Kidney (tissue), 14 donors: ENCODE measurements around the gene PSMB5. TPM values are rescaled to one million over a fixed set of nuclear protein-coding genes. Genes with fewer than 3 reads are reported as not detected.
A peak's percentile ranks its signal among the peaks of the same experiment; 100 is the strongest.

Source experiments
- DNase-seq, 5 donors: peaks; one replicate each; pipeline ENCODE4 v3.0.0-alpha.2; 2013 to 2020
- FAIRE-seq: peaks from 2 replicates; lab custom pipeline; 2012; peaks lifted over from hg19 to GRCh38; lab: Jason Lieb, UNC
- H3K27ac ChIP-seq, 2 donors: one replicate each; pipeline ENCODE4 v1.7.0; 2013; ENCODE audit warnings: low read depth in 2 of 2, low read length in 2 of 2, inconsistent platforms in 1 of 2
- H3K27me3 ChIP-seq: one replicate; pipeline ENCODE4 v1.7.1; 2013; ENCODE audit warnings: low read length, inconsistent platforms; ENCODE audit not compliant: control insufficient read depth, insufficient read depth
- H3K36me3 ChIP-seq, 3 donors: one replicate each; pipeline versions ENCODE4 v1.7.0 to v1.7.1; 2013; ENCODE audit warnings: low read length in 3 of 3, control low read depth in 1 of 3, inconsistent platforms in 1 of 3; ENCODE audit not compliant: insufficient read depth in 3 of 3, control insufficient read depth in 2 of 3
- H3K4me1 ChIP-seq, 3 donors: one replicate each; pipeline versions ENCODE4 v1.7.0 to v1.7.1; 2013; ENCODE audit warnings: low read length in 3 of 3, inconsistent platforms in 1 of 3, low read depth in 1 of 3; ENCODE audit not compliant: control insufficient read depth in 2 of 3, insufficient read depth in 2 of 3
- H3K4me3 ChIP-seq, 3 donors: one replicate each; pipeline versions ENCODE4 v1.7.0 to v1.8.1; 2013; ENCODE audit warnings: low read length in 3 of 3, control low read depth in 1 of 3, inconsistent platforms in 1 of 3
- H3K9ac ChIP-seq, 3 donors: one replicate each; pipeline versions ENCODE4 v1.7.0 to v1.7.1; 2013; ENCODE audit warnings: low read length in 3 of 3, control low read depth in 1 of 3, inconsistent platforms in 1 of 3
- H3K9me3 ChIP-seq, 3 donors: one replicate each; pipeline versions ENCODE4 v1.7.0 to v1.7.1; 2013; ENCODE audit warnings: low read length in 3 of 3, control low read depth in 1 of 3, inconsistent platforms in 1 of 3; ENCODE audit not compliant: control insufficient read depth in 2 of 3, insufficient read depth in 1 of 3
- intact Hi-C: fragments of 100-400 bp; cut with DNase I; formaldehyde crosslinking; loops from one replicate; pipeline ENCODE4 v1.11.1; 2022
- polyA plus RNA-seq: library from polyadenylated mRNA; stranded (reverse); fragments of 350-450 nt; fragmentation: Illumina TruSeq; extraction: RNeasy Lipid Tissue Mini Kit (QIAGEN cat#74804); gene quantifications from one replicate; pipeline ENCODE4 v1.2.3, GENCODE V29; 2014; ENCODE audit warnings: low read depth, low replicate concordance; ENCODE audit not compliant: insufficient read depth
- total RNA-seq: library from RNA; stranded (reverse); fragmentation: NEBNext Ultra II Directional; extraction: Animal tissue kit (Norgen Biotek cat#: 25700); gene quantifications from one replicate; pipeline ENCODE4 v1.2.1, GENCODE V29; 2021
- TF ChIP-seq, protein P1 (sequence below): IDR thresholded peaks from 3 replicates; pipeline ENCODE4 v1.5.1; 2012; ENCODE audit warnings: mild to moderate bottlenecking, moderate library complexity, borderline replicate concordance; ENCODE audit not compliant: insufficient read depth; ENCODE audit errors: extremely low read depth
- donor health status: control.
- donor health status: control.
- donor health status: control.
- donor health status: control.
- donor health status: control.
- donor health status: DM: yes; HTN: yes; CAD: no.
- donor health status: Normal renal cell carcinoma (clear cell type).

Gene PSMB5
- total and polyA plus RNA-seq, 2 donors from 2014 or later, result 87.1 to 190 TPM

DNA sequence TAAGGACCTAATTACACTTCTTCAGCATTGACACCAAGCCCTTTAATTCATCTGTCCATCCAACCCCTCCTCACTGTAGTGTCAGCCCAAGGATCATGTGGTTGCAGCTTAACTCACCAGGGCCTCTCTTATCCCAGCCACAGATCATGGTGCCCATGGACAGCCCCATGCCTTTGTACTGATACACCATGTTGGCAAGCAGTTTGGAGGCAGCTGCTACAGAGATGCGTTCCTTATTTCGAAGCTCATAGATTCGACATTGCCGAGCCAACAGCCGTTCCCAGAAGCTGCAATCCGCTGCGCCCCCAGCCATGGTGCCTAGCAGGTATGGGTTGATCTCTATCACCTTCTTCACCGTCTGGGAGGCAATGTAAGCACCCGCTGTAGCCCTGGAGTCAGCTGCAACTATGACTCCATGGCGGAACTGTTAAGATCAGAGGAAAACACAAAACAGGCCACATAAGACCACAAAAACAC lies 1.4 kb downstream of the PSMB5 start:
- TF ChIP-seq, protein P1, sequence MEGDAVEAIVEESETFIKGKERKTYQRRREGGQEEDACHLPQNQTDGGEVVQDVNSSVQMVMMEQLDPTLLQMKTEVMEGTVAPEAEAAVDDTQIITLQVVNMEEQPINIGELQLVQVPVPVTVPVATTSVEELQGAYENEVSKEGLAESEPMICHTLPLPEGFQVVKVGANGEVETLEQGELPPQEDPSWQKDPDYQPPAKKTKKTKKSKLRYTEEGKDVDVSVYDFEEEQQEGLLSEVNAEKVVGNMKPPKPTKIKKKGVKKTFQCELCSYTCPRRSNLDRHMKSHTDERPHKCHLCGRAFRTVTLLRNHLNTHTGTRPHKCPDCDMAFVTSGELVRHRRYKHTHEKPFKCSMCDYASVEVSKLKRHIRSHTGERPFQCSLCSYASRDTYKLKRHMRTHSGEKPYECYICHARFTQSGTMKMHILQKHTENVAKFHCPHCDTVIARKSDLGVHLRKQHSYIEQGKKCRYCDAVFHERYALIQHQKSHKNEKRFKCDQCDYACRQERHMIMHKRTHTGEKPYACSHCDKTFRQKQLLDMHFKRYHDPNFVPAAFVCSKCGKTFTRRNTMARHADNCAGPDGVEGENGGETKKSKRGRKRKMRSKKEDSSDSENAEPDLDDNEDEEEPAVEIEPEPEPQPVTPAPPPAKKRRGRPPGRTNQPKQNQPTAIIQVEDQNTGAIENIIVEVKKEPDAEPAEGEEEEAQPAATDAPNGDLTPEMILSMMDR, result no peak
- Histone ChIP-seq H3K4me3 (peak overlapping the region in 2 of 3 donors; percentile 26 to 86), H3K9ac (no peak overlapping the region), H3K27me3 (no peaks in the 10 kb centered on the region), H3K27ac (no peak overlapping the region), H3K4me1 (peaks cover 0 to 6% (median 6%) of the 10 kb centered on the region in 3 donors), H3K9me3 (no peaks in the 10 kb centered on the region), H3K36me3 (peaks cover 8 to 20% (median 13%) of the 10 kb centered on the region in 3 donors)
- FAIRE-seq, result no peak
- intact Hi-C loops, result no loop called here
- DNase-seq, result no peak

DNA sequence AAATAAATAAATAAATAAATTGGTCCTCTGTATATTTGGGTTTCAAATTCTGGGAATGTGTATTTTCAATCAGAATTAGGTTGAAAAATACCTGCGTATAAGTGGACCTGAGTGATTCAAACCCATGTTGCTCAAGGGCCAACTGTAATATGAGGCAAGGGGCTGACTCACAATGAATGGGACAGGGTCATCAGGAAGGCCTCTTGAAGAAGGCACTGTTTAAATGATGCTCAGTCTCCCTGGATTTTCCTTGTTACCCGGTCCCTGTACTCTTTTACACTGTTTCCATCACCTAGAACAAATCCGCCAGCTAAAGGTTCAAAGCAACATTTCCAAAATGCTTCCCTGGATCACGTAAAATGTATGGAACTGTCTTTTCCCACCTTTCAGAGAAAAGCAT lies 3.8 kb downstream of the PSMB5 start:
- no peak for DNase-seq
- H3K4me3 ChIP-seq, result no peak overlapping the region

DNA sequence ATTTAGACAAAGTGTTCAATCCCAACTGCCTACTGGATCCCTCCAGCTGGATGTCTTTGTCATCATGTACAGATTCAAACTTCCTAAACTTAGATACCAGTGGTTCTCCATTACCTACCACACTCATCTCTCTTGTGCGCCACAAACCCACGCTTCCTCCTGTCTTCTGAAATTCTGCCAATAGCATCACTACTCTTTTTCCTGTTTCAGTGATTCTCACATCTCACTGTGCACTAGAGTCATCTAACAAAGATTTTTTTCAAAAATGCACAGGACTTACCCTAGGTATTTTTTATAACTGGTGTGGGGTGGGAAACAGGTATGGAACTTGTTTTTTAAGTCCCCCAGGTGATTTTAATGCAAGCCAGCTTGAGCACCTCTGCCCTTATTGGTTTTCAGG lies 5.9 kb downstream of the PSMB5 start:
- TF ChIP-seq, protein P1, result no peak
- FAIRE-seq, result no peak
- no peaks in the 10 kb centered on the region for H3K9me3 ChIP-seq
- no peaks in the 10 kb centered on the region for H3K27me3 ChIP-seq
- intact Hi-C loops, result no loop called here
- H3K36me3 ChIP-seq, result peaks cover 8 to 28% (median 24%) of the 10 kb centered on the region in 3 donors
- H3K4me3 ChIP-seq, result no peak overlapping the region
- H3K9ac ChIP-seq, result no peak overlapping the region
- DNase-seq, result no peak
- H3K4me1 ChIP-seq, result peaks cover 5 to 6% (median 5%) of the 10 kb centered on the region in 3 donors
- H3K27ac ChIP-seq, result no peak overlapping the region

More for the DNA sequence above, 3.8 kb downstream of the PSMB5 start:
- Histone ChIP-seq H3K27me3 (no peaks in the 10 kb centered on the region), H3K27ac (no peak overlapping the region), H3K9me3 (no peaks in the 10 kb centered on the region), H3K4me1 (peaks cover 0 to 6% (median 6%) of the 10 kb centered on the region in 3 donors), H3K9ac (no peak overlapping the region), H3K36me3 (peaks cover 8 to 23% (median 16%) of the 10 kb centered on the region in 3 donors)
- FAIRE-seq, result no peak
- TF ChIP-seq, protein P1, result no peak
- intact Hi-C loops, result no loop called here
